HCT116 (cell line): ENCODE data around the gene SPIRE1. TPM values are rescaled to one million over a fixed set of nuclear protein-coding genes. Genes with fewer than 3 reads are reported as not detected.

ENCODE experiments used
- ATAC-seq: fragments of 200-7000 bp; cut with Tn5 transposase; 2 replicates; pipeline ENCODE4 v1.9.1; 2020; ENCODE audit warnings: mild to moderate bottlenecking, moderate library complexity
- BruUV-seq: library from RNA; stranded (reverse); fragments of 400-500 nt; replicated peaks from 2 replicates; lab custom pipeline; 2021; lab: Mats Ljungman, UMichigan
- CTCF ChIA-PET: fragments of 300-600 bp; sonication (Branson Sonifier 250); formaldehyde crosslinking; loops from one replicate; lab custom pipeline; 2021; ENCODE audit warnings: antibody characterized with exemption; lab: Charles Lee
- POLR2A ChIA-PET: fragments of 300-600, 350-600 bp; sonication (Branson Sonifier 250); formaldehyde crosslinking; loops from one replicate; lab custom pipeline; 2021; ENCODE audit warnings: antibody characterized with exemption; lab: Charles Lee
- RAD21 ChIA-PET, 2 experiments: fragments of 300-600 bp; sonication (Branson Sonifier 250); formaldehyde crosslinking; loops; one replicate each; lab custom pipeline; 2023; ENCODE audit warnings: low total read pairs in 2 of 2; ENCODE audit not compliant: uncharacterized antibody in 2 of 2, unreplicated experiment in 2 of 2, low non-redundant PET in 1 of 2; lab: Charles Lee
- DNase-seq: peaks from one replicate; pipeline ENCODE4 v3.0.0-alpha.2; 2010; ENCODE audit warnings: low read depth, low spot score
- H2AFZ ChIP-seq: fragments of 200-600 bp; shearing (Covaris generic), sonication (generic); 2 replicates; pipeline ENCODE4 v1.6.1; 2017; ENCODE audit warnings: low read depth, mixed run types, mixed read lengths, antibody characterized with exemption, low read length; ENCODE audit not compliant: poor library complexity, severe bottlenecking
- H3K27ac ChIP-seq: 2 replicates; pipeline ENCODE4 v1.5.1; 2012; ENCODE audit warnings: low read depth, low read length
- H3K27me3 ChIP-seq: fragments of 200-600 bp; sonication (generic); 2 replicates; pipeline ENCODE4 v1.6.1; 2016; ENCODE audit warnings: mixed run types, low read length, mixed read lengths; ENCODE audit not compliant: insufficient read depth
- H3K36me3 ChIP-seq, 2 experiments: fragments of 200-500 bp in 1 of 2; fragments of 200-600 bp in 1 of 2; sonication (Bioruptor generic) in 1 of 2; sonication (generic) in 1 of 2; 2 replicates each; pipeline versions ENCODE4 v1.5.1 to v1.6.1; 2014 to 2016; ENCODE audit warnings: low read length in 2 of 2, inconsistent platforms in 1 of 2, mixed read lengths in 1 of 2, mixed run types in 1 of 2; ENCODE audit not compliant: insufficient read depth in 2 of 2, control insufficient read depth in 1 of 2
- H3K4me1 ChIP-seq, 2 experiments: fragments of 200-600 bp in 1 of 2; sonication (generic) in 1 of 2; 2 replicates each; pipeline versions ENCODE4 v1.5.1 to v1.6.1; 2012 to 2017; ENCODE audit warnings: low read length in 2 of 2, inconsistent platforms in 1 of 2, mild to moderate bottlenecking in 1 of 2, mixed read lengths in 1 of 2, mixed run types in 1 of 2, moderate library complexity in 1 of 2; ENCODE audit not compliant: insufficient read depth in 2 of 2, control insufficient read depth in 1 of 2
- H3K4me2 ChIP-seq: fragments of 200-600 bp; sonication (generic); 2 replicates; pipeline ENCODE4 v1.6.1; 2017; ENCODE audit warnings: mixed run types, low read length, mixed read lengths
- H3K4me3 ChIP-seq, 2 experiments: fragments of 200-600 bp in 1 of 2; sonication (generic) in 1 of 2; replicated peaks in 1 of 2; 2 replicates each; pipeline ENCODE4 v1.5.1; 2011 to 2016; ENCODE audit warnings: low read length in 2 of 2, control low read depth in 1 of 2, low read depth in 1 of 2, mild to moderate bottlenecking in 1 of 2, mixed read lengths in 1 of 2, mixed run types in 1 of 2
- H3K79me2 ChIP-seq: fragments of 200-600 bp; sonication (generic); 2 replicates; pipeline ENCODE4 v1.6.1; 2017; ENCODE audit warnings: mild to moderate bottlenecking, mixed run types, low read length, moderate library complexity, mixed read lengths; ENCODE audit not compliant: insufficient read depth
- H3K9ac ChIP-seq: fragments of 200-600 bp; sonication (generic); 2 replicates; pipeline ENCODE4 v1.6.1; 2016; ENCODE audit warnings: low read length, mixed read lengths
- H3K9me2 ChIP-seq: fragments of 200-600 bp; sonication (generic), shearing (Covaris generic); 2 replicates; pipeline ENCODE4 v1.6.1; 2017; ENCODE audit warnings: mixed run types, mild to moderate bottlenecking, moderate library complexity; ENCODE audit not compliant: insufficient read depth
- H3K9me3 ChIP-seq, 2 experiments: fragments of 200-500 bp in 1 of 2; fragments of 200-600 bp in 1 of 2; sonication (Bioruptor generic) in 1 of 2; sonication (generic) in 1 of 2; 2 replicates each; pipeline ENCODE4 v1.6.1; 2014 to 2017; ENCODE audit warnings: low read length in 2 of 2, mixed read lengths in 2 of 2, inconsistent platforms in 1 of 2, low read depth in 1 of 2, mild to moderate bottlenecking in 1 of 2, mixed run types in 1 of 2, moderate library complexity in 1 of 2; ENCODE audit not compliant: control insufficient read depth in 1 of 2, insufficient read depth in 1 of 2
- H4K20me1 ChIP-seq: fragments of 200-600 bp; sonication (generic), shearing (Covaris generic); 2 replicates; pipeline ENCODE4 v1.6.1; 2017; ENCODE audit warnings: mixed run types, mild to moderate bottlenecking, moderate library complexity; ENCODE audit not compliant: insufficient read depth
- ATF3 ChIP-seq: IDR thresholded peaks from 2 replicates; pipeline ENCODE4 v1.6.1; 2012
- EZH2phosphoT487 ChIP-seq: fragments of 200-600 bp; IDR thresholded peaks from 2 replicates; pipeline ENCODE4 v1.6.1; 2018; ENCODE audit warnings: antibody characterized with exemption, borderline replicate concordance
- FOSL1 ChIP-seq: IDR thresholded peaks from 2 replicates; pipeline ENCODE4 v1.6.1; 2012; ENCODE audit warnings: low read depth
- RAD21 ChIP-seq: IDR thresholded peaks from 2 replicates; pipeline ENCODE4 v1.6.1; 2012; ENCODE audit warnings: low read depth, mild to moderate bottlenecking
- SIN3A ChIP-seq: IDR thresholded peaks from 2 replicates; pipeline ENCODE4 v1.6.1; 2012; ENCODE audit warnings: low read depth
- SP1 ChIP-seq: IDR thresholded peaks from 2 replicates; pipeline ENCODE4 v1.6.1; 2012; ENCODE audit warnings: low read depth
- ZBTB33 ChIP-seq: IDR thresholded peaks from 2 replicates; pipeline ENCODE4 v1.6.1; 2011; ENCODE audit warnings: mild to moderate bottlenecking, low read length, moderate library complexity; ENCODE audit not compliant: insufficient replicate concordance; ENCODE audit errors: extremely low read depth
- ZFX ChIP-seq: fragments of 450-650 bp; IDR thresholded peaks from 2 replicates; pipeline ENCODE4 v1.6.1; 2017
- ZNF274 ChIP-seq: fragments of 200-500 bp; sonication (Bioruptor generic); IDR thresholded peaks from 2 replicates; pipeline ENCODE4 v1.6.1; 2014; ENCODE audit warnings: mild to moderate bottlenecking, low read depth, low read length, inconsistent platforms
- intact Hi-C: fragments of 100-400 bp; cut with micrococcal nuclease; formaldehyde crosslinking; loops from 2 replicates; pipeline ENCODE4 v1.10.0; 2022
- total RNA-seq: library from RNA; stranded (reverse); gene quantifications from one replicate; pipeline ENCODE4 v1.2.1, GENCODE V29; 2021; ENCODE audit not compliant: unreplicated experiment

The SPIRE1 gene
- total RNA-seq, 1 experiment from 2014 or later, result 26.6 TPM

- TF ChIP-seq ZBTB33, result no peak
- TF ChIP-seq ZFX, result no peak
- TF ChIP-seq EZH2phosphoT487, result no peak
- TF ChIP-seq FOSL1, result no peak
- no peak for TF ChIP-seq ATF3
- TF ChIP-seq RAD21, result no peak
- no peak for TF ChIP-seq ZNF274
- TF ChIP-seq, all 23 proteins: peak for 0
Observed at GRCh38 chr18:12464731-12465130, 193.2 kb downstream of the SPIRE1 start (continued).

- Histone ChIP-seq H3K79me2 (no peaks in the 10 kb centered on the region), H3K4me2 (no peak overlapping the region), H3K4me1 (no peaks in the 10 kb centered on the region), H3K9me3 (no peaks in the 10 kb centered on the region), H4K20me1 (no peaks in the 10 kb centered on the region), H3K27me3 (no peaks in the 10 kb centered on the region), H3K4me3 (no peak overlapping the region), H3K27ac (no peak overlapping the region), H3K9me2 (no peaks in the 10 kb centered on the region), H3K9ac (no peak overlapping the region), H2AFZ (no peak overlapping the region), H3K36me3 (0 out of 4 replicates have a peak, but pooled peaks cover 0 to 3% of the 10 kb centered on the region in 2 experiments)
- ChIA-PET CTCF (no interaction called here), POLR2A (no interaction called here), RAD21 (no interaction called here)
- TF ChIP-seq SP1, result no peak
- TF ChIP-seq ATF3, result no peak
- no peak for TF ChIP-seq ZNF274
- no peak for TF ChIP-seq EZH2phosphoT487
- no peak for TF ChIP-seq SIN3A
- no TSS peak for BruUV-seq
- intact Hi-C loops, result no loop called here
- DNase-seq, result no peak
- ATAC-seq, result no peak
Observed at GRCh38 chr18:12463191-12463590, 194.7 kb downstream of the SPIRE1 start.
